SK-N-SH treated with all-trans-retinoic acid at 6 μM for 48 hours (cell line): ENCODE data around the gene NRIP1.

Experiments used
- ATAC-seq: fragments of 200-7000 bp; cut with Tn5 transposase; 3 replicates; pipeline ENCODE4 v1.9.1; 2020; ENCODE audit warnings: mild to moderate bottlenecking, moderate library complexity
- ARNTL ChIP-seq: fragments of 450-650 bp; formaldehyde crosslinking; IDR thresholded peaks from 2 replicates; pipeline ENCODE4 v1.5.0; 2020; ENCODE audit warnings: low read depth, mild to moderate bottlenecking, moderate library complexity, borderline replicate concordance
- BACH2 ChIP-seq: fragments of 250-450 bp; sonication (Bioruptor Pico); IDR thresholded peaks from 2 replicates; pipeline ENCODE4 v1.9.0; 2021; ENCODE audit warnings: mild to moderate bottlenecking, borderline replicate concordance
- CREB5 ChIP-seq: fragments of 250-450 bp; sonication (Bioruptor Pico); IDR thresholded peaks from 2 replicates; pipeline ENCODE4 v1.5.1; 2020; ENCODE audit warnings: low read depth, mild to moderate bottlenecking, moderate library complexity
- CSDC2 ChIP-seq: fragments of 250-450 bp; sonication (Bioruptor Pico); IDR thresholded peaks from 2 replicates; pipeline ENCODE4 v1.5.0; 2020; ENCODE audit warnings: mild to moderate bottlenecking, moderate library complexity
- CSRNP3 ChIP-seq: fragments of 250-450 bp; sonication (Bioruptor Pico); IDR thresholded peaks from 2 replicates; pipeline ENCODE4 v1.5.1; 2021; ENCODE audit warnings: mild to moderate bottlenecking, moderate library complexity
- ESRRG ChIP-seq: fragments of 250-450 bp; sonication (Bioruptor Pico); IDR thresholded peaks from 2 replicates; pipeline ENCODE4 v1.6.1; 2021; ENCODE audit warnings: mild to moderate bottlenecking
- GLIS3 ChIP-seq: fragments of 250-450 bp; sonication (Bioruptor Pico); IDR thresholded peaks from 2 replicates; pipeline ENCODE4 v1.5.0; 2020; ENCODE audit warnings: mild to moderate bottlenecking, moderate library complexity
- ISL1 ChIP-seq: fragments of 250-450 bp; sonication (Bioruptor Pico); IDR thresholded peaks from 2 replicates; pipeline ENCODE4 v2.1.2; 2022; ENCODE audit warnings: mild to moderate bottlenecking, moderate library complexity
- OSR1 ChIP-seq: fragments of 250-450 bp; sonication (Bioruptor Pico); IDR thresholded peaks from 2 replicates; pipeline ENCODE4 v1.8.0; 2022; ENCODE audit warnings: moderate library complexity, mild to moderate bottlenecking, inconsistent platforms
- POU6F1 ChIP-seq: fragments of 250-450 bp; sonication (Bioruptor Pico); IDR thresholded peaks from 2 replicates; pipeline ENCODE4 v1.8.0; 2021; ENCODE audit warnings: low read depth, mild to moderate bottlenecking, moderate library complexity, borderline replicate concordance
- PPARA ChIP-seq: fragments of 250-450 bp; sonication (Bioruptor Pico); IDR thresholded peaks from 2 replicates; pipeline ENCODE4 v1.5.0; 2020; ENCODE audit warnings: mild to moderate bottlenecking, borderline replicate concordance
- RARB ChIP-seq: fragments of 250-450 bp; sonication (Bioruptor Pico); IDR thresholded peaks from 2 replicates; pipeline ENCODE4 v1.8.0; 2021; ENCODE audit warnings: mild to moderate bottlenecking, moderate library complexity
- SNAI2 ChIP-seq: fragments of 250-450 bp; sonication (Bioruptor Pico); IDR thresholded peaks from 2 replicates; pipeline ENCODE4 v1.5.0; 2020; ENCODE audit warnings: mild to moderate bottlenecking, moderate library complexity
- TCF4 ChIP-seq: fragments of 250-450 bp; sonication (Bioruptor Pico); IDR thresholded peaks from 2 replicates; pipeline ENCODE4 v1.8.0; 2021; ENCODE audit warnings: mild to moderate bottlenecking, moderate library complexity, borderline replicate concordance
- TOX ChIP-seq: fragments of 250-450 bp; sonication (Bioruptor Pico); IDR thresholded peaks from 2 replicates; pipeline ENCODE4 v1.8.0; 2021; ENCODE audit warnings: mild to moderate bottlenecking, moderate library complexity, borderline replicate concordance
- TSHZ2 ChIP-seq: fragments of 250-450 bp; sonication (Bioruptor Pico); IDR thresholded peaks from 2 replicates; pipeline ENCODE4 v1.5.0; 2020; ENCODE audit warnings: mild to moderate bottlenecking, moderate library complexity
- ZC3H10 ChIP-seq: fragments of 250-450 bp; sonication (Bioruptor Pico); IDR thresholded peaks from 2 replicates; pipeline ENCODE4 v1.5.1; 2021; ENCODE audit warnings: mild to moderate bottlenecking, moderate library complexity
- ZFP3 ChIP-seq: fragments of 250-450 bp; sonication (Bioruptor Pico); IDR thresholded peaks from 2 replicates; pipeline ENCODE4 v1.5.0; 2020; ENCODE audit warnings: mild to moderate bottlenecking, moderate library complexity
- ZFP30 ChIP-seq: fragments of 450-650 bp; formaldehyde crosslinking; IDR thresholded peaks from 2 replicates; pipeline ENCODE4 v1.5.0; 2022; ENCODE audit warnings: mild to moderate bottlenecking, moderate library complexity
- ZNF565 ChIP-seq: fragments of 450-650 bp; formaldehyde crosslinking; conservative IDR thresholded peaks from 2 replicates; pipeline ENCODE4 v1.5.0; 2020; ENCODE audit warnings: low read depth, mild to moderate bottlenecking, moderate library complexity
- ZNF70 ChIP-seq: fragments of 450-650 bp; formaldehyde crosslinking; IDR thresholded peaks from 2 replicates; pipeline ENCODE4 v1.5.0; 2020; ENCODE audit warnings: mild to moderate bottlenecking, moderate library complexity
- ZNF8 ChIP-seq: fragments of 450-650 bp; formaldehyde crosslinking; IDR thresholded peaks from 2 replicates; pipeline ENCODE4 v1.5.0; 2020; ENCODE audit warnings: mild to moderate bottlenecking, moderate library complexity

The NRIP1 gene

GRCh38 chr21:15057285-15057684 is 7.5 kb downstream of the NRIP1 start:
- no peak for ATAC-seq
- no peak for TF ChIP-seq TSHZ2 (CRISPR knock-in tag)
- no peak for TF ChIP-seq POU6F1 (CRISPR knock-in tag)
- no peak for TF ChIP-seq ESRRG
- TF ChIP-seq TCF4 (CRISPR knock-in tag) = no peak
- TF ChIP-seq ZC3H10 (CRISPR knock-in tag) = no peak
- no peak for TF ChIP-seq BACH2
- TF ChIP-seq ARNTL (CRISPR knock-in tag) = no peak
- no peak for TF ChIP-seq CREB5 (CRISPR knock-in tag)
- no peak for TF ChIP-seq ZFP3 (CRISPR knock-in tag)
- no peak for TF ChIP-seq ZNF70 (CRISPR knock-in tag)
- no peak for TF ChIP-seq TOX
- TF ChIP-seq ISL1 (CRISPR knock-in tag) = no peak
- TF ChIP-seq ZNF8 = no peak
- TF ChIP-seq PPARA (CRISPR knock-in tag) = no peak
- no peak for TF ChIP-seq GLIS3 (CRISPR knock-in tag)
- no peak for TF ChIP-seq CSRNP3 (CRISPR knock-in tag)
- TF ChIP-seq ZFP30 (CRISPR knock-in tag) = no peak
- no peak for TF ChIP-seq ZNF565 (CRISPR knock-in tag)
- TF ChIP-seq SNAI2 = no peak
- no peak for TF ChIP-seq OSR1

GRCh38 chr21:15054606-15055239 is 10.1 kb downstream of the NRIP1 start:
- no peak for ATAC-seq
- TF ChIP-seq ZC3H10 (CRISPR knock-in tag) (no peak), BACH2 (no peak)

- no peak for ATAC-seq
- TF ChIP-seq ZFP3 (CRISPR knock-in tag) = no peak
- TF ChIP-seq OSR1 = no peak
- no peak for TF ChIP-seq SNAI2
- TF ChIP-seq CREB5 (CRISPR knock-in tag) = no peak
- TF ChIP-seq ZNF565 (CRISPR knock-in tag) = no peak
- no peak for TF ChIP-seq GLIS3 (CRISPR knock-in tag)
- no peak for TF ChIP-seq TOX
- TF ChIP-seq ARNTL (CRISPR knock-in tag) = no peak
- TF ChIP-seq ZC3H10 (CRISPR knock-in tag) = no peak
- TF ChIP-seq ESRRG = no peak
- no peak for TF ChIP-seq CSDC2
Measured at GRCh38 chr21:15054089-15054488, 10.7 kb downstream of the NRIP1 start.

- ATAC-seq = no peak
- no peak for TF ChIP-seq RARB (CRISPR knock-in tag)
- no peak for TF ChIP-seq ESRRG
- TF ChIP-seq TCF4 (CRISPR knock-in tag) = no peak
- TF ChIP-seq ISL1 (CRISPR knock-in tag) = no peak
- no peak for TF ChIP-seq ZNF565 (CRISPR knock-in tag)
- TF ChIP-seq OSR1 = no peak
Measured at GRCh38 chr21:15053500-15053899, 11.3 kb downstream of the NRIP1 start.
